ENCODE data around the gene CCL17.
A peak's percentile ranks its signal among the peaks of the same experiment; 100 is the strongest.

CCL17 gene

GRCh38 chr16:57364143-57364542 is 40.4 kb upstream of the CCL17 start:
- Histone ChIP-seq H3K27ac (ENCODE audit: low read length, poor library complexity, severe bottlenecking) (no peak overlapping the region), H2BK5ac (ENCODE audit: low read depth, low read length, poor library complexity, severe bottlenecking) (no peak overlapping the region), H3K79me1 (replicated peaks; ENCODE audit: low read length, poor library complexity, severe bottlenecking) (no peaks in the 10 kb centered on the region), H2AK5ac (ENCODE audit: low read length, severe bottlenecking) (no peak overlapping the region), H3K27me3 (ENCODE audit: control insufficient read depth in 1 of 2, insufficient read depth in 1 of 2, low read length in 2 of 2) (peaks cover 27 to 41% of the 10 kb centered on the region in 2 experiments), H2BK12ac (ENCODE audit: low read length in 2 of 2) (no peak overlapping the region), H4K8ac (ENCODE audit: low read length) (no peak overlapping the region), H3K4me1 (ENCODE audit: control insufficient read depth, insufficient read depth, low read depth, low read length) (no peaks in the 10 kb centered on the region), H3K9ac (ENCODE audit: low read length) (no peak overlapping the region), H2AFZ (ENCODE audit: low read depth, low read length) (no peak overlapping the region), H3K9me3 (ENCODE audit: control insufficient read depth, low read length) (no peaks in the 10 kb centered on the region), H4K91ac (ENCODE audit: low read length) (no peak overlapping the region), H3K4me2 (ENCODE audit: low read length, poor library complexity, severe bottlenecking) (no peak overlapping the region), H2BK15ac (ENCODE audit: low read depth, poor library complexity, severe bottlenecking) (no peak overlapping the region), H3K18ac (ENCODE audit: low read depth in 1 of 2, low read length in 2 of 2) (no peak overlapping the region), H3K4me3 (ENCODE audit: insufficient read depth in 1 of 2, low read depth in 1 of 2, low read length in 2 of 2) (no peak overlapping the region), H3K23ac (ENCODE audit: low read length in 2 of 2) (no peak overlapping the region), H3K36me3 (ENCODE audit: control insufficient read depth in 1 of 2, insufficient read depth in 2 of 2, low read depth in 1 of 2, low read length in 2 of 2) (no peaks in the 10 kb centered on the region), H3K4ac (ENCODE audit: low read depth in 1 of 2, low read length in 2 of 2) (no peak overlapping the region), H3K14ac (ENCODE audit: low read length in 2 of 2) (no peak overlapping the region), H2BK120ac (ENCODE audit: low read depth, low read length) (no peak overlapping the region)
- 98% methylated on average over 3 of the region's 3 CpGs for WGBS
- no peak for DNase-seq

- Histone ChIP-seq H3K14ac (ENCODE audit: low read length in 2 of 2) (no peak overlapping the region), H2BK12ac (ENCODE audit: low read length in 2 of 2) (no peak overlapping the region), H2AFZ (ENCODE audit: low read depth, low read length) (no peak overlapping the region), H2AK5ac (ENCODE audit: low read length, severe bottlenecking) (no peak overlapping the region), H3K4me2 (ENCODE audit: low read length, poor library complexity, severe bottlenecking) (no peak overlapping the region), H2BK5ac (ENCODE audit: low read depth, low read length, poor library complexity, severe bottlenecking) (no peak overlapping the region), H3K18ac (ENCODE audit: low read depth in 1 of 2, low read length in 2 of 2) (no peak overlapping the region), H3K9ac (ENCODE audit: low read length) (no peak overlapping the region), H2BK15ac (ENCODE audit: low read depth, poor library complexity, severe bottlenecking) (no peak overlapping the region), H3K23ac (ENCODE audit: low read length in 2 of 2) (no peak overlapping the region), H3K27me3 (ENCODE audit: control insufficient read depth in 1 of 2, insufficient read depth in 1 of 2, low read length in 2 of 2) (peaks cover 27 to 45% of the 10 kb centered on the region in 2 experiments), H2BK120ac (ENCODE audit: low read depth, low read length) (no peak overlapping the region), H3K27ac (ENCODE audit: low read length, poor library complexity, severe bottlenecking) (no peak overlapping the region), H3K79me1 (replicated peaks; ENCODE audit: low read length, poor library complexity, severe bottlenecking) (no peaks in the 10 kb centered on the region), H4K8ac (ENCODE audit: low read length) (no peak overlapping the region), H3K4me1 (ENCODE audit: control insufficient read depth, insufficient read depth, low read depth, low read length) (peaks cover 1% of the 10 kb centered on the region), H3K4me3 (ENCODE audit: insufficient read depth in 1 of 2, low read depth in 1 of 2, low read length in 2 of 2) (no peak overlapping the region), H4K91ac (ENCODE audit: low read length) (no peak overlapping the region), H3K36me3 (ENCODE audit: control insufficient read depth in 1 of 2, insufficient read depth in 2 of 2, low read depth in 1 of 2, low read length in 2 of 2) (no peaks in the 10 kb centered on the region), H3K4ac (ENCODE audit: low read depth in 1 of 2, low read length in 2 of 2) (no peak overlapping the region), H3K9me3 (ENCODE audit: control insufficient read depth, low read length) (no peaks in the 10 kb centered on the region)
- WGBS = 78% methylated on average over 6 of the region's 6 CpGs
- DNase-seq = no peak
Measured at GRCh38 chr16:57366544-57367040, 38.0 kb upstream of the CCL17 start.

GRCh38 chr16:57367116-57367752 is 37.3 kb upstream of the CCL17 start:
- Histone ChIP-seq H3K36me3 (ENCODE audit: control insufficient read depth in 1 of 2, insufficient read depth in 2 of 2, low read depth in 1 of 2, low read length in 2 of 2) (no peaks in the 10 kb centered on the region), H3K4me2 (ENCODE audit: low read length, poor library complexity, severe bottlenecking) (no peak overlapping the region), H3K4me1 (ENCODE audit: control insufficient read depth, insufficient read depth, low read depth, low read length) (peaks cover 7% of the 10 kb centered on the region), H2AK5ac (ENCODE audit: low read length, severe bottlenecking) (no peak overlapping the region), H4K8ac (ENCODE audit: low read length) (no peak overlapping the region), H3K27me3 (ENCODE audit: control insufficient read depth in 1 of 2, insufficient read depth in 1 of 2, low read length in 2 of 2) (peaks cover 27 to 49% of the 10 kb centered on the region in 2 experiments), H3K27ac (ENCODE audit: low read length, poor library complexity, severe bottlenecking) (no peak overlapping the region), H2BK12ac (ENCODE audit: low read length in 2 of 2) (no peak overlapping the region), H4K91ac (ENCODE audit: low read length) (no peak overlapping the region), H2AFZ (ENCODE audit: low read depth, low read length) (no peak overlapping the region), H3K23ac (ENCODE audit: low read length in 2 of 2) (no peak overlapping the region), H2BK120ac (ENCODE audit: low read depth, low read length) (no peak overlapping the region), H3K9ac (ENCODE audit: low read length) (no peak overlapping the region), H3K9me3 (ENCODE audit: control insufficient read depth, low read length) (no peaks in the 10 kb centered on the region), H3K4me3 (ENCODE audit: insufficient read depth in 1 of 2, low read depth in 1 of 2, low read length in 2 of 2) (no peak overlapping the region), H2BK15ac (ENCODE audit: low read depth, poor library complexity, severe bottlenecking) (no peak overlapping the region), H3K14ac (ENCODE audit: low read length in 2 of 2) (no peak overlapping the region), H3K4ac (ENCODE audit: low read depth in 1 of 2, low read length in 2 of 2) (no peak overlapping the region), H2BK5ac (ENCODE audit: low read depth, low read length, poor library complexity, severe bottlenecking) (no peak overlapping the region), H3K79me1 (replicated peaks; ENCODE audit: low read length, poor library complexity, severe bottlenecking) (no peaks in the 10 kb centered on the region), H3K18ac (ENCODE audit: low read depth in 1 of 2, low read length in 2 of 2) (no peak overlapping the region)
- DNase-seq = no peak
- WGBS = 97% methylated on average over 5 of the region's 7 CpGs

- Histone ChIP-seq H3K14ac (ENCODE audit: low read length in 2 of 2) (no peak overlapping the region), H3K36me3 (ENCODE audit: control insufficient read depth in 1 of 2, insufficient read depth in 2 of 2, low read depth in 1 of 2, low read length in 2 of 2) (peaks cover 0 to under 1% of the 10 kb centered on the region in 2 experiments), H3K27ac (ENCODE audit: low read length, poor library complexity, severe bottlenecking) (peak overlapping the region; percentile 82), H3K9me3 (ENCODE audit: control insufficient read depth, low read length) (no peaks in the 10 kb centered on the region), H4K8ac (ENCODE audit: low read length) (no peak overlapping the region), H3K23ac (ENCODE audit: low read length in 2 of 2) (no peak overlapping the region), H3K27me3 (ENCODE audit: control insufficient read depth in 1 of 2, insufficient read depth in 1 of 2, low read length in 2 of 2) (peaks cover 0 to 48% of the 10 kb centered on the region in 2 experiments), H3K9ac (ENCODE audit: low read length) (no peak overlapping the region), H3K4ac (ENCODE audit: low read depth in 1 of 2, low read length in 2 of 2) (no peak overlapping the region), H2BK15ac (ENCODE audit: low read depth, poor library complexity, severe bottlenecking) (peak overlapping the region; percentile 38), H4K91ac (ENCODE audit: low read length) (no peak overlapping the region), H3K79me1 (replicated peaks; ENCODE audit: low read length, poor library complexity, severe bottlenecking) (peaks cover 8% of the 10 kb centered on the region), H2BK120ac (ENCODE audit: low read depth, low read length) (no peak overlapping the region), H2AK5ac (ENCODE audit: low read length, severe bottlenecking) (peak overlapping the region; percentile 27), H2BK12ac (ENCODE audit: low read length in 2 of 2) (peak overlapping the region in 1 of 2 experiments; percentile 21), H2AFZ (ENCODE audit: low read depth, low read length) (no peak overlapping the region), H3K18ac (ENCODE audit: low read depth in 1 of 2, low read length in 2 of 2) (no peak overlapping the region), H3K4me2 (ENCODE audit: low read length, poor library complexity, severe bottlenecking) (peak overlapping the region; percentile 64), H3K4me1 (ENCODE audit: control insufficient read depth, insufficient read depth, low read depth, low read length) (peaks cover 16% of the 10 kb centered on the region), H3K4me3 (ENCODE audit: insufficient read depth in 1 of 2, low read depth in 1 of 2, low read length in 2 of 2) (peak overlapping the region in 1 of 2 experiments; percentile 58), H2BK5ac (ENCODE audit: low read depth, low read length, poor library complexity, severe bottlenecking) (no peak overlapping the region)
- 77% methylated on average over 14 of the region's 15 CpGs for WGBS
- no peak for DNase-seq
Measured at GRCh38 chr16:57371494-57372371, 32.8 kb upstream of the CCL17 start.
